Mucosa of descending colon (tissue), 3 donors: Measurements from ENCODE around the gene IKZF5. TPM values are rescaled to one million over a fixed set of nuclear protein-coding genes. Genes with fewer than 3 reads are reported as not detected.

Source experiments
- ATAC-seq: fragments of 200-7000 bp; cut with Tn5 transposase; one replicate; pipeline ENCODE4 v1.9.1; 2020; ENCODE audit warnings: mild to moderate bottlenecking, moderate library complexity
- DNase-seq, 3 donors: peaks; one replicate each; pipeline ENCODE4 v3.0.0-alpha.2; 2020
- H3K36me3 ChIP-seq: fragments of 200-600 bp; one replicate; pipeline ENCODE4 v1.8.0; 2021; ENCODE audit warnings: low read depth, mild to moderate bottlenecking
- H3K4me1 ChIP-seq: fragments of 200-600 bp; one replicate; pipeline ENCODE4 v1.8.0; 2021; ENCODE audit warnings: low read depth, mild to moderate bottlenecking
- H3K4me3 ChIP-seq: fragments of 200-600 bp; one replicate; pipeline ENCODE4 v1.8.0; 2021; ENCODE audit warnings: mild to moderate bottlenecking
- H3K9me3 ChIP-seq: fragments of 200-600 bp; one replicate; pipeline ENCODE4 v1.8.0; 2021; ENCODE audit warnings: mild to moderate bottlenecking
- CTCF ChIP-seq: fragments of 200-600 bp; IDR thresholded peaks from one replicate; pipeline ENCODE4 v1.8.0; 2022; ENCODE audit warnings: antibody characterized with exemption, mild to moderate bottlenecking
- intact Hi-C, 2 donors: fragments of 100-400 bp; cut with DNase I in 1 of 2; cut with micrococcal nuclease in 1 of 2; formaldehyde crosslinking; loops; one replicate each; pipeline versions ENCODE4 v1.11.0 to v1.11.1; 2022; cut with DNase I, micrococcal nuclease
- total RNA-seq, 3 donors: library from RNA; stranded (reverse); fragmentation: NEBNext Ultra II Directional in 2 of 3; extraction: Animal tissue kit (Norgen Biotek cat#: 25700) in 2 of 3; gene quantifications; one replicate each; pipeline versions ENCODE4 v1.2.1 to v1.2.4, GENCODE V29; 2021 to 2023
- donor health status: DM: no; HTN: no; CAD: no; lungs with moderate emphysema.
- donor health status: DM: no; HTN: no; CAD: no.
- donor health status: DM: no; HTN: yes; CAD: no.

Gene IKZF5
- total RNA-seq, 3 donors from 2014 or later, result 10.8 to 15.3 (median 13.4) TPM

GRCh38 chr10:123031124-123031523 is 22.5 kb upstream of the IKZF5 start:
- H3K9me3 ChIP-seq, result no peaks in the 10 kb centered on the region
- no peaks in the 10 kb centered on the region for H3K4me1 ChIP-seq
- intact Hi-C loops, result no loop called here

GRCh38 chr10:123027861-123028260 is 19.3 kb upstream of the IKZF5 start:
- no peaks in the 10 kb centered on the region for H3K9me3 ChIP-seq
- H3K36me3 ChIP-seq, result no peaks in the 10 kb centered on the region
- DNase-seq (no peak), ATAC-seq (no peak)
- no peaks in the 10 kb centered on the region for H3K4me1 ChIP-seq
- TF ChIP-seq CTCF, result no peak
- intact Hi-C loops, result no loop called here
- no peak overlapping the region for H3K4me3 ChIP-seq

More at GRCh38 chr10:123031124-123031523, 22.5 kb upstream of the IKZF5 start:
- no peak overlapping the region for H3K4me3 ChIP-seq
- ATAC-seq (no peak), DNase-seq (no peak)
- H3K36me3 ChIP-seq, result no peaks in the 10 kb centered on the region
- no peak for TF ChIP-seq CTCF

GRCh38 chr10:123026302-123026701 is 17.7 kb upstream of the IKZF5 start:
- intact Hi-C loops, result no loop called here

GRCh38 chr10:123024540-123024939 is 15.9 kb upstream of the IKZF5 start:
- H3K9me3 ChIP-seq, result no peaks in the 10 kb centered on the region
- H3K4me3 ChIP-seq, result no peak overlapping the region
- H3K4me1 ChIP-seq, result peaks cover 13% of the 10 kb centered on the region
- H3K36me3 ChIP-seq, result no peaks in the 10 kb centered on the region
- DNase-seq, result no peak
- ATAC-seq, result no peak
- intact Hi-C loops, result no loop called here
- no peak for TF ChIP-seq CTCF

More at GRCh38 chr10:123026302-123026701, 17.7 kb upstream of the IKZF5 start:
- Histone ChIP-seq H3K4me1 (peaks cover 3% of the 10 kb centered on the region), H3K9me3 (no peaks in the 10 kb centered on the region), H3K4me3 (no peak overlapping the region), H3K36me3 (no peaks in the 10 kb centered on the region)
- ATAC-seq, result no peak
- TF ChIP-seq CTCF, result no peak
- no peak for DNase-seq

GRCh38 chr10:123021517-123021916 is 12.9 kb upstream of the IKZF5 start:
- peak; percentile 55 for ATAC-seq

More at GRCh38 chr10:123021517-123021916, 12.9 kb upstream of the IKZF5 start:
- Histone ChIP-seq H3K9me3 (no peaks in the 10 kb centered on the region), H3K36me3 (no peaks in the 10 kb centered on the region), H3K4me1 (peaks cover 13% of the 10 kb centered on the region), H3K4me3 (no peak overlapping the region)
- peak in 1 of 3 donors; percentile 20 for DNase-seq
- peak; percentile 33 for TF ChIP-seq CTCF
- intact Hi-C loops, result no loop called here
